ENCODE results near the gene FOXJ3.

Gene FOXJ3

DNA sequence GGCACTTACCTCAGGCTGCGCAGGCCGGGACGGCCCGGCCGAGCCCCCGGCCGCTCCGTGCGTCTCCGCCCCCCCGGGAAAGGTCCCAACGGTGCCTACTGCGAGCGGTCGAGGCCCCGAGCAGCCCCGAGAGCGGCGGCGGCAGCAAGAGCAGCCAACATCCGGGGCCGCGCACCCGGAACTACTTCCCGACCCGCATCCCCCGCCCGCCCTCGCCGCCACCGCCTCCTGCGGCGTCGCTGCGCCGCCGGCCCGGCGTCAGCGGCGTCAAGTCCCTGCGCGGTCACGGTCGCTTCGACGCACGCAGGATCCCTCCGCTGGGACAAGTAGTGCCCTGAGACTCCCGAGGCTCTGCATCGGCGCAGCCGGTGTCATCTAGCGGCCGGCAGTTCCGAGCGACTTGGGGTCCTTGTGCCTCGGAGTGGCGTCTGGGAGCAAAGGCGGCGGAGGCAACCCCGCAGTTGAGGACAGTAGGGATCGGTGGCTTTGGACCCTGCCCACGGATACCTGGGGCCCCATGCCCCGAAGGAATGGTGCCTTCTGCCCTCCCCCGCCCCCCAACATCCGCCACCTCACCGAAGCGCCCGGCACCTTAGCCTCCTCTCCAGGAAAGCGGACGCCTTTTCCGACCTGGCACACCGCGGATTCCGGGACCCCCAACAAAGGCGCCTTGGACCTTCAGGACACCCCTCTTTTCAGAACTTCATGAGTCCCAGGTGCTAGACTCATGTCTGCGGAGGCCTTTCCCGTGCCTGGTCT, at the start of gene FOXJ3:
Gene FOXJ3, minus strand, starts transcription at position 186 of the 759 bp plus-strand sequence. CDS start 24,142 bp downstream, outside the sequence.
- H3K36me3 ChIP-seq, result no peaks in the 10 kb centered on the region
- H3K27ac ChIP-seq, result peak within 1 kb of the TSS; percentile 87
- peak within 1 kb of the TSS; percentile 79 to 84 for H3K4me3 ChIP-seq (ENCODE audit: low read depth in 1 of 2, low read length in 1 of 2)
- no peaks in the 10 kb centered on the region for H3K9me3 ChIP-seq
- H3K27me3 ChIP-seq, result peaks cover 7% of the 10 kb centered on the region
- peaks cover 17 to 18% of the 10 kb centered on the region in 2 experiments for H3K4me1 ChIP-seq (ENCODE audit: control insufficient read depth in 1 of 2, insufficient read depth in 1 of 2, low read depth in 1 of 2, low read length in 1 of 2)
- TF ChIP-seq CTCF (IDR thresholded peaks at IDR 0.05), result peak; percentile 46

DNA sequence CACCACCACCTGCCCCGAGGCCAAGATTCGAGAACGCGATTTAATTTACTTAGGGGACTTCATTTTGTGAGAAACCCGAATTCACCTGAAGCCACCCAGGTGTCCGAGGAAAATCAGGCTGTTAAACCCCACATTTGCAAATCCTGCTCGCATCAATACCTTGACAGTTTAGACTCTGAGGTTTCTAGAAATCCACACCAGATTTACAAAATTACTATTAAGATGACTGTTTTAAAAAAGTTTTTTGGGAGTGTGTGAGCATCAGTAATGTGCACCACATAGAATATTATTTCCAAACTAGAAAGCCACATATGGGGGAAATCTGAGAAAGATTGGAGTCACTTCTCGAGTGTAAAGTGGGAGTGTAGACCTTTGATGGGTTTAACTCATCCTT, 46.2 kb upstream of the FOXJ3 start:
- H3K4me1 ChIP-seq (ENCODE audit: control insufficient read depth in 1 of 2, insufficient read depth in 1 of 2, low read depth in 1 of 2, low read length in 1 of 2), result peaks cover 4 to 5% of the 10 kb centered on the region in 2 experiments
- H3K27ac ChIP-seq, result no peak overlapping the region
- H3K9me3 ChIP-seq, result no peaks in the 10 kb centered on the region
- H3K27me3 ChIP-seq, result peaks cover 91% of the 10 kb centered on the region
- TF ChIP-seq CTCF (IDR thresholded peaks at IDR 0.05), result no peak
- no peaks in the 10 kb centered on the region for H3K36me3 ChIP-seq
- peak overlapping the region in 1 of 2 experiments; percentile 28 for H3K4me3 ChIP-seq (ENCODE audit: low read depth in 1 of 2, low read length in 1 of 2)

DNA sequence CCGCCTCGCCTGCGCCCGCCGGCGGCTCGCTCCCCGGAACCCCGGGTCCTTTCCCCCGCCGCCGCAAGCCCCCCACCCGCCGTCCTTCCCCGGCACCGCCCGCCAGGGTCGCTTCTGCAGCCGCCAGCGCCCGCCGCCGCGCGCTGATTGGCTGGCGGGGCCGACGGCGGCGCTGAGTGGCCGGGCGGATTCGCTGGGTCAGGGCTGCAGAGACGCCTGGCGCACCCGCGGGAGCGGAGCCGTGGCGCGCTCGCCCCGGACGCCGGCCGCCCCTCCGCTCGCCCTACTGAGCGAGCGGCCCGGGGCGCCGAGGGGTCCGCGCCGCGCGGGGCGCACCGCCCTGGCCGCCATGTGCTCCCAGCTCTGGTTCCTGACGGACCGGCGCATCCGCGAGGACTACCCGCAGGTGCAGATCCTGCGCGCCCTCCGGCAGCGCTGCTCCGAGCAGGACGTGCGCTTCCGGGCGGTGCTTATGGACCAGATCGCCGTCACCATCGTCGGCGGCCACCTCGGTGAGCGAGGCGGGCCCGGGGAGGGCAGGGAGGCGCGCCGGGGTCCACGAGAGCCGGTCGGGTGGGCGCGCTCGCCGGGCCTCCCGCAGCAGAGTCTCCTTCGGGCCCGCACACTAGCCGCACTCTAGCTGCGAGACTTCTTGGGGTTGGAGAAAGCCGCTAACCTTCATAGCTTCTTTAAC, 45.7 kb upstream of the FOXJ3 start, which contains the start of gene RIMKLA:
Gene RIMKLA, plus strand, starts transcription at position 207 of the 694 bp plus-strand sequence. Its CDS starts 143 bp downstream, at position 350.
- peak within 1 kb of the TSS; percentile 12 to 28 for H3K4me3 ChIP-seq (ENCODE audit: low read depth in 1 of 2, low read length in 1 of 2)
- H3K36me3 ChIP-seq, result no peaks in the 10 kb centered on the region
- TF ChIP-seq CTCF (IDR thresholded peaks at IDR 0.05), result no peak
- H3K4me1 ChIP-seq (ENCODE audit: control insufficient read depth in 1 of 2, insufficient read depth in 1 of 2, low read depth in 1 of 2, low read length in 1 of 2), result peaks cover 4 to 5% of the 10 kb centered on the region in 2 experiments
- peaks cover 91% of the 10 kb centered on the region for H3K27me3 ChIP-seq
- no peaks in the 10 kb centered on the region for H3K9me3 ChIP-seq
- H3K27ac ChIP-seq, result no peak within 1 kb of the TSS

DNA sequence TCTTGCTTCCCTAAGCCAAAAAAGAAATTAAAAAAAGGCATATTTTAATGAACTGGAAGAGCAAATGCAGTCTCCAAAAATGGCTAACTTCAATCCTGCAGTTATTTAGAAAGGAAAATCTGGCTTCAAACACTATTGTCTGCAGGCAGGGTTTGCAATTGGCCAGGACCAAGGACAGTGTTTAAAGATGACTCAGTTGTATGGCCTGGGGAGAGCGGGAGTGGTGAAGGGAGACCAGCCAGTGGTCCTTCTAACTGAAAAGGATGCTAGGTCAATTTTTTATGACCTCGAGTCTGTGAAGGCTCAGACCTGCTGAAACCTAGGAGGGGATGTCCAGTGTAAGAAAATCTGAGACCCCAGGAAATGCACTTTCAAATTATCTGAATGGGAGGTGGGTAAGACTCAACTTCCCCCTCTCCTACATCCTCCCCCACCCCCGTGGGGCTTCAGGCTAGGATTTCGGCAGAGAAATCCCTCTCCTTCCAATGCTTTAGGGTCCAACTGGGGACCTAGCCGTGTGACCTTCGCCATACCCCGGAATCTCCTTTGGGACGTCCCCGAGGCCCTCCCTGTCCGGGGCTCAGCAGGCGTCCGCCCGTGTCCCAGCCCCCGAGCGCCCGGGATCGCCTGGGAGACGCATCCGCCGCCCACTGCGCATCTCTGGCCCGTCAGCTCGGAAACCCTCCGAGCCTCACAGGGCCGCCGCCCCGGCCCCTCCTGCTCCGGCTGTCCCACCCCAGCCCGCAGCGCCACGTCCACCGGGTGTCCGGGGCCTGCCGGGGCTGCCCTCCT, 45.0 kb upstream of the FOXJ3 start:
- TF ChIP-seq CTCF (IDR thresholded peaks at IDR 0.05), result no peak
- H3K9me3 ChIP-seq, result no peaks in the 10 kb centered on the region

GRCh38 chr1:42372796-42373195, 37.8 kb upstream of the FOXJ3 start:
- no peaks in the 10 kb centered on the region for H3K4me1 ChIP-seq (ENCODE audit: control insufficient read depth in 1 of 2, insufficient read depth in 1 of 2, low read depth in 1 of 2, low read length in 1 of 2)
- TF ChIP-seq CTCF (IDR thresholded peaks at IDR 0.05), result no peak
- no peak overlapping the region for H3K27ac ChIP-seq
- peaks cover 45% of the 10 kb centered on the region for H3K27me3 ChIP-seq
- no peaks in the 10 kb centered on the region for H3K9me3 ChIP-seq
- no peaks in the 10 kb centered on the region for H3K36me3 ChIP-seq
- H3K4me3 ChIP-seq (ENCODE audit: low read depth in 1 of 2, low read length in 1 of 2), result no peak overlapping the region

More for the DNA sequence above, 45.0 kb upstream of the FOXJ3 start:
- Histone ChIP-seq H3K36me3 (no peaks in the 10 kb centered on the region), H3K27ac (no peak overlapping the region), H3K27me3 (peaks cover 86% of the 10 kb centered on the region), H3K4me3 (ENCODE audit: low read depth in 1 of 2, low read length in 1 of 2) (no peak overlapping the region), H3K4me1 (ENCODE audit: control insufficient read depth in 1 of 2, insufficient read depth in 1 of 2, low read depth in 1 of 2, low read length in 1 of 2) (peaks cover 4 to 5% of the 10 kb centered on the region in 2 experiments)

Measured in neutrophil (primary cell).